ENCODE results near the gene HRK.

HRK gene

GRCh38 chr12:116897476-116897875 lies 16.2 kb upstream of the HRK start:
- no peak for DNase-seq

GRCh38 chr12:116896411-116896924 lies 15.2 kb upstream of the HRK start:
- DNase-seq = no peak

- no peak for DNase-seq
Observed at GRCh38 chr12:116894913-116895312, 13.7 kb upstream of the HRK start.

- no peak for DNase-seq
Observed at GRCh38 chr12:116892349-116893140, 11.3 kb upstream of the HRK start.

GRCh38 chr12:116891019-116891418 lies 9.8 kb upstream of the HRK start:
- DNase-seq = no peak

GRCh38 chr12:116890330-116890729 lies 9.1 kb upstream of the HRK start:
- no peak for DNase-seq

- no peak for DNase-seq
Observed at GRCh38 chr12:116887897-116888296, 6.7 kb upstream of the HRK start.

- no peak for DNase-seq
Observed at GRCh38 chr12:116887244-116887643, 6.0 kb upstream of the HRK start.

GRCh38 chr12:116885491-116885890 lies 4.2 kb upstream of the HRK start:
- DNase-seq = no peak

- no peak for DNase-seq
Observed at GRCh38 chr12:116884871-116885270, 3.6 kb upstream of the HRK start.

GRCh38 chr12:116882742-116883141 lies 1.5 kb upstream of the HRK start:
- DNase-seq = no peak

- DNase-seq = no peak
Observed at GRCh38 chr12:116881877-116882507, 751 bp upstream of the HRK start.

- DNase-seq = peak; percentile 22
Observed at GRCh38 chr12:116880817-116881324, 370 bp downstream of the HRK start.

- DNase-seq = no peak
Observed at GRCh38 chr12:116880213-116880816, 926 bp downstream of the HRK start.

GRCh38 chr12:116879509-116880212 lies 1.6 kb downstream of the HRK start:
- no peak for DNase-seq

GRCh38 chr12:116878567-116879508 lies 2.4 kb downstream of the HRK start:
- no peak for DNase-seq

GRCh38 chr12:116876151-116876869 lies 4.9 kb downstream of the HRK start:
- no peak for DNase-seq

- no peak for DNase-seq
Observed at GRCh38 chr12:116874324-116874995, 6.8 kb downstream of the HRK start.

GRCh38 chr12:116870306-116870705 lies 10.9 kb downstream of the HRK start:
- no peak for DNase-seq

GRCh38 chr12:116867523-116867922 lies 13.7 kb downstream of the HRK start:
- no peak for DNase-seq
